HG02970 (cell line): ENCODE results near the gene CPA3.

Experiments
- ATAC-seq: cut with Tn5 transposase; IDR thresholded peaks from one replicate; pipeline ENCODE4 v1.9.1; 2021; ENCODE audit warnings: mild to moderate bottlenecking, moderate library complexity, moderate number of reproducible peaks; ENCODE audit not compliant: unreplicated experiment, low FRiP score

The CPA3 gene

DNA sequence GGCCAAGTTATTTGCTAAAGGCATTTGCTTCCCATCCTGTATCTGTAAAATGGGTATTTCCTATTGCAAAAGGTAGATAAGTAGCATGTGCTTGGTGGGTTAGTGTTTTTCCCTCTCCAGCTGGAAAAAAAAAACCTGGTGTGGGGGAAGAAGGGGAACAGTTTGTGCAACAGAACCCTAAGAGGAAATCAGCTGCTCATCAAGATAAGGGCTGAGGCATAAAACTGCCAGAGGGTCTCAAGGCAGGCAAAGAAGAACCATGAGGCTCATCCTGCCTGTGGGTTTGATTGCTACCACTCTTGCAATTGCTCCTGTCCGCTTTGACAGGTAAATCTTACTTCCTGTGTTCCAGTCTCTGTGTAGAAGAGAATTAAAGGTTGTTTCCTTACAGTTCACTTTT lies at the start of gene CPA3:
CPA3 (plus strand) TSS at position 248 of the 400 bp plus-strand sequence; CDS start at position 260, 12 bp downstream.
- ATAC-seq = no peak

DNA sequence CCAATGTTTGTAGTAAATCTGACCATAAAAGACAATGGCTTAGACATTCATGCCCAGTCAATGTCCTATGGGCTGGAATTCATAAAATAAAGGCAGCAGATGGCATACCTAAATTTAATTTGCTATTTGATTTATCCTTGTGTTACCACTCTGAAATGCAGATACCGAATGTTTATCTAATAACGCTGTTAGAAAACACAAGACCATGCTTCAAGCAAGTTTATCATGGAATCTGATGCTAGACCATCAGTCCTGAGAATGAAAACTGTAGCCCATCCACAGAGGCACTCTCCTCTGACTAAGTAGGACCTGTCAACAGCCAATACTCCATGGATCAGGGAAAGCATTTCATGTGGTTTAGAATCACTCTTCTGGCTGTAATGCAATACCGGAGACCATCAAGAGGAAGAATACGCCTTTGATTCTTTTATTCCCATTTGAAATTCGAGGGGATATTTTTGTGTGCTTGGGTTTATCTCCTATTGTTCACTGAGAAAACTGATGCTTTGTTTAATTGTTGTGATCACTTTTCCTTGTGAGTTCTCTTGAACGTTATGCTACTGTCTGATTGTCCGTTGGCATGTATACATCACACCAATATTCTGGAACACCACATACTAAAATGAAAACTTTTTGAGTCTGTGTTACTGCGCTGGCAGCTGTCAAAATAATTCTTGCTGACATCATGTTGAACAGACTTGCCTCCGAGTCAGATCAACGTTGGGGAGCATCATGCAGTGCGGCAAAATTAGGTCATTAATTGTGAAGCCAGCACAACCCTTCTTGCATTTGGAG lies 49.6 kb upstream of the CPA3 start:
- ATAC-seq = no peak

GRCh38 chr3:148816427-148816826 lies 48.7 kb upstream of the CPA3 start:
- no peak for ATAC-seq

- no peak for ATAC-seq
These were observed 48.0 kb upstream of the CPA3 start for GRCh38 chr3:148816981-148817525.

- no peak for ATAC-seq
These were observed 44.5 kb upstream of the CPA3 start for GRCh38 chr3:148820361-148821245.

DNA sequence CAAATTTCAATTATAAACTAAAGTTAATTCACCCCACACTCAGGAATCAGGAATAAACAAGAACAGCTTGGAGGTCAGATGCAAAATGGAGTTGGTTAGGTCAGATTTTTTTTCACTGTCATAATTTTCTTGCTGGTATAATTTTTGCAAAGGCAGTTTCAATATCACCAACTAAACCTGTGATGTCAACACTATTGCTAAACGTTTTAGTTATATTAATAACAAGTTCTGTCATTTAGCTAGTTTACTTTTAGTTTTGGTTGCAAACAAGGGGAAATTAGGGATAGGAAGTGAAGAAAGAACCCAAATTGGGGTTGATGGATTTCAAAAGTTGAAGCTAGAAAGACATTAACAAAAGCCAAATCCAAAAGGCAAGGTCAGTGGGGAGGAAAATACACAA lies 42.1 kb upstream of the CPA3 start:
- no peak for ATAC-seq

- no peak for ATAC-seq
These were observed 39.6 kb upstream of the CPA3 start for GRCh38 chr3:148825476-148825875.

DNA sequence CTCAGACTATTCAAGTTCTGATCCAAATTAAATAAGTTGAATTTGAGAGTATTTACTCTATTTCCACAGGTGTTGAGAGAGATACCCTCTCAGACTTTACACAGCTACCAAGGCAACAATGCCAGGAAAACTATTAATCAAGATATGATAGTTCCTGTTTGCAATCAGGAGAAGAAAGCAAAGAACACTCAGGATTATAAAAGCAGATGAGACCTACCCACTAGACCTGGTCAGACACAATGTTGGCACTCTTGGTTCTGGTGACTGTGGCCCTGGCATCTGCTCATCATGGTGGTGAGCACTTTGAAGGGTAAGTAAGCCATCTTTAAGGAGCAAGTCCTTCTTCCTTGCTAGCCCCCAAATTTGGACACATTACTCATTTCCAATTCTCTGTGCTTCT lies 37.5 kb upstream of the CPA3 start, which contains the start of gene CPB1:
CPB1 (plus strand) TSS at position 227 of the 400 bp plus-strand sequence; CDS start at position 240, 13 bp downstream.
- no peak for ATAC-seq

DNA sequence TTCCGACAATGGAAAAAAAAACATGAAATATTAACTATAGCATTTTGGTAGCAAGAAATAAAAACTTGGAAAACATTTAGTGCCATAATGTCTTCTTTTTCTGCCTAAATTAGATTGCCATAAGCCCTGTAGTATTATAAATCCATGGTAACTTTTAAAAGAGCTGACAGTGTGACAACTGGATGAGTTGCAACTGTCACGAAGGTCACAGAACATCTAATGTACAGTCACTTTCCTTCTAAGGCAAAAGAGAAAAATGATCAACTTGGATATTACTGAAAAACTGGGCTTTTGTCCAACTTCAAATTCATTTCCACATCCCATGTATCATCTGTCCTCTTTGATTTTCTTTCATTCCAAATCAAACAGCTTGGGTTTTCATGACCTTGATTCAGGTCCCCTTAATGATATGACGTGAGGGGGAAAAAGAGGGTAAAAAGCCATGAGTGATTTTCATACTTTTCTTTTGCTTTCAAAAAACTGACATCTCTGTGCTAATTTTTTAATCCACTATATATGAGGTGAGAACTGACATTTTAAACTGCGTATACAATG lies 36.9 kb upstream of the CPA3 start:
- ATAC-seq = no peak

GRCh38 chr3:148829926-148830325 lies 35.2 kb upstream of the CPA3 start:
- ATAC-seq = no peak

DNA sequence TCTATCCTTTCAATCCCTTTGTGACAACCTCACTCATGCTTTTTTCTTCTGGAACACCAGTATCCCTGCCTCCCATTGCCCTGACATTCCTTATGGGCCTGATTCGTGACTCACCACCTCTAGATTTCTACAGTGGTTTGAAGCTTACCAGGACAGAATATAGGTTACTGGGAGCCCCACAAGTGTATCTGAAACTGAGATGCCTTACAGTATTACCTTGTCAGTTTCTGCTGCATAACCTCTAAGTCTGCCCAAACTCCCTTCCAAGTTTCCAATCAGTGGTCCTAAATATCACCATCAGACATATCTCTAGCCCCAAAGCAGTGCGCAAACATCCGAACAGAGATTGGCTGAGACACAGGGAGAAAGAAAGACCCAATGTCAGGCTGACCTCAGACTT lies 31.9 kb upstream of the CPA3 start:
- ATAC-seq = no peak

DNA sequence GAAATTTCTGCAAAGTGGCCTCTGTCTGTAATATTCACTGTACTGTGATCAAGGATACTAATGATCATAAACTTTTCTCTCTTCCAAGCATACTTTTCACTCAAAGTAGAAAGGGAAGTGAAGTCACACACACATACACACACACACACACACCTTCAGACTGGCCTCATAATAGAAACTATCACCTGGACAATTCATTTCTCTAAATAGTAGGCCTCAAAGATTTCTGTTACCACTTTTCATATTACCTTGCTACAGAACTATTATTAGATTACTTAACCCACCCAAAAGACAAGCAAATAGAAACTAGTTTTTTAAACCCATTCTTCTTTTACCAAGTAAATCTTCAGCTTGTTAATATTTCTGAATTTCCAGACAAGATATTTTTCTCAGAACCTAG lies 25.3 kb upstream of the CPA3 start:
- no peak for ATAC-seq

GRCh38 chr3:148840451-148840850 lies 24.6 kb upstream of the CPA3 start:
- no peak for ATAC-seq

DNA sequence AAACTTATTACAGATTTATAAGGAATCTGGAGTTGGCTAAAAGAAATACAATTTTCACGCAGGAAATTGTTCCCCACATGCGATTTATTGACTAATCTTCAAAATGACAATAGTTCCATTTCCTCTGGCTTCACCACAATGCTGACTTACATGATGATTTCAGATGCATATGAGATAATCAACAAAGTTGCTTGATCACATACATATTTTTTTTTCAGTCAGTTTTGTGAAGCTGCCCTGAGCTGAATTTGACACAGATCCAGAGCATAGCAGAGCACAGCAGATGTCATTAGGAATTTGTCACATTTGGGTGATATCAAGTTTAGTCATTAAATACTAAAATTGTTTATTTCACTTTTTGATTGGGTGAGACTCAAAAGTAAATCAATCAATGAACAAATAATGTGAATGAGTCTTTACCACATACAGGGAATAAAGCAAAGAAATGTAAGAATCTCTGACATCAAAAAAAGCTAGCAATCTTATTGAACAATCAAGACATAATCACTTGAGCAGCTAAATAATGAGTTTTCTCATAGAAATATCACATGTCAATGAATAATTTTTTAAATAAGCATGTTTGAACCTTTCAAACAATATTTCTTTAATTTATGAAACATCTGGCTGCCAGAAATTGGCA lies 19.2 kb upstream of the CPA3 start:
- no peak for ATAC-seq

DNA sequence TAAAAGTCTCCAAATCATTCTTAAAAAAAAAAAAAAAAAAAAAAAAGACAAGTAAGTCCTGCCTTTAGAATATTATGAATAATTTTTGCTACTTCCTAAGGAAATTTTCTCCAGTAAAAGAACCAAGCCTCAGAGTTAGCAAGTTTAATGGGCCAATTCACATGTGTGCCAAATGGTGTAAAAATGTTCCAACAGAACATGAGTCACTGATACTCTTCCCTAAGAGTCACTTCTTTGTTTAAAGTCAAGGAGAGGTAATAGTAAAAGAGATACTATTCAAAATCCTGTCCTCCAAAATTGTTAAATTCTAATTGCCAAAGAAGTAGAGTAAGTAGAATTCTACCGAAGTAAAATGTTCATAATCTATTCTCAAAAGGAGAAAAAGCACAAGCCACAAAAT lies 17.7 kb upstream of the CPA3 start:
- ATAC-seq = no peak

- ATAC-seq = no peak
These were observed 16.7 kb upstream of the CPA3 start for GRCh38 chr3:148848410-148848809.

GRCh38 chr3:148852271-148852992 lies 12.7 kb upstream of the CPA3 start:
- no peak for ATAC-seq

DNA sequence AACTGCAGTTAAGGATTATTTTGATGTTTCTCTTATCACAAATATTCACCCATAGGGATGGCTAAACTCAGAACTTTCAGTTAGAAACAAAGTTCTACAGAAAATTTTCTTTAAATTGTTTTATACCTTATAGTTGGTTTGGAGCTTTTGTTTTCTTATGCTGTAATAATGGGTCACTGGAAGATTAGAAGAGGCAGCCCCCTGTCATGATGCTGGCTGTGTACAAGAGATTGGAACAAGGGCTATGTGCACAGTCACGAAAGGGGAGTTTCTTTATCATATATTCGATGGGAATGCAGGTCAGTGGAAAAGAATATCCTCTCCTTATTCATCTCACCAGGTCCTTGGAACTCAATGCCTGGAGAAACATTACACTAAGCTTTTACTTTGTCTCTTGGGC lies 12.0 kb upstream of the CPA3 start:
- no peak for ATAC-seq

DNA sequence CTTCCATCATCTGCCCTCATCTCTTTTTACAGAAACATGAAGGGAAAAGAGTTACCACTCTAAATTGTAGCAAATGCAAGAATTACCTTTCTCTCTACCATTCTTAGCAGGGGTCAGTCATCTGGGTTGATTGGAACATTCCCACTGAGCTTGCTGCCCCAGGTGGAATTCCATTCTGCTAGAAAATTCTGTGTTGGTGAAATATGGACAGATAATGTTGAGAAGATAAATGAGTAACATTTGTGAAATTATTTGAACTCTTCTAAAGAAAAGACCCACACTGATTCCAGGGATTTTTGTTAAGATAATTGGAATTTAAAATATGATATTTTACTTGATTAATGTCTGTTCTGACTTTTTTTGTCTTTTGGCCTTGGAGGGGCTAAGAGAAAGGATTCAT lies 11.0 kb upstream of the CPA3 start:
- ATAC-seq = no peak

DNA sequence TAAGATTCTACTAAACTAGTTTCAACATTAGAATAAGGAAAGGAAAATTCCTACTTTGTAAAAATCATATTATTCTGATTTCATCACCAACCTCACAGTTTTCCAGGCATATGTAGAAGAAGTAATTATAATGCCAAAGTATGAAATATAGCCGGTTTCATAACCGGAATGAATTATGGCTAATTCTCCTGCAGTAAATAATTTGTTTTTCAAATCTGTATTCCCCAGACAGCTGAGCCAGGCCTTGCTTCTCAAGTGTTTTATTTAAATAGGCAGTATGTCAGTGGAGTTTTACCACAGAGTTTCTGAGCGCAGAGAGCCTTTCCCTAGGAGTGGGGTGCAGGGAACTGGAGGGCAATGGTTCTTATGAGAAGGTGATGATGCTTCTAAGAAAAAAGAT lies 8.7 kb upstream of the CPA3 start:
- no peak for ATAC-seq
